Testis (tissue), 3 donors: ENCODE results near the gene ANKRD45. TPM values are rescaled to one million over a fixed set of nuclear protein-coding genes. Genes with fewer than 3 reads are reported as not detected.

Source experiments
- DNase-seq: peaks from one replicate; pipeline ENCODE4 v3.0.0-alpha.2; 2019
- H3K27ac ChIP-seq, 2 donors: fragments of 200-600 bp; sonication (generic); one replicate each; pipeline ENCODE4 v1.5.1; 2019
- H3K27me3 ChIP-seq: fragments of 200-600 bp; sonication (generic); one replicate; pipeline ENCODE4 v1.5.1; 2019
- H3K36me3 ChIP-seq: fragments of 200-600 bp; sonication (generic); one replicate; pipeline ENCODE4 v1.5.1; 2017; ENCODE audit warnings: low read depth; ENCODE audit errors: missing control alignments
- H3K4me1 ChIP-seq: fragments of 200-600 bp; sonication (generic); one replicate; pipeline ENCODE4 v1.5.1; 2019
- H3K4me3 ChIP-seq, 2 donors: fragments of 200-600 bp; sonication (generic); one replicate each; pipeline ENCODE4 v1.5.1; 2017 to 2019
- H3K9me3 ChIP-seq: fragments of 200-600 bp; sonication (generic); one replicate; pipeline ENCODE4 v1.5.1; 2017
- POLR2A ChIP-seq: fragments of 450-650 bp; IDR thresholded peaks from one replicate; pipeline ENCODE4 v1.6.1; 2017; ENCODE audit warnings: antibody characterized with exemption, mild to moderate bottlenecking, moderate library complexity
- WGBS, 2 donors: methylation state at CpG; one replicate each; pipeline ENCODE4 v1.1.5; 2018; 5-methylcytosine and 5-hydroxymethylcytosine counted together
- intact Hi-C: fragments of 100-400 bp; cut with DNase I; formaldehyde crosslinking; loops from one replicate; pipeline ENCODE4 v1.15.1; 2023; ENCODE audit warnings: low total_unique reads
- polyA plus RNA-seq: library from polyadenylated mRNA; stranded (reverse); fragments of 350-450 nt; fragmentation: Illumina TruSeq; extraction: RNeasy Lipid Tissue Mini Kit (QIAGEN cat#74804); gene quantifications from one replicate; pipeline ENCODE4 v1.2.3, GENCODE V29; 2014; ENCODE audit warnings: low read depth, low replicate concordance; ENCODE audit not compliant: insufficient read depth
- total RNA-seq, 2 donors: library from RNA; depleted of rRNA; stranded (reverse); fragments of >200 nt; gene quantifications; one replicate each; pipeline ENCODE4 v1.2.3, GENCODE V29; 2016
- TF ChIP-seq, protein P1 (sequence below), 3 experiments: fragments of 450-650 bp in 2 of 3; fragments of 200-600 bp in 1 of 3; sonication (generic) in 1 of 3; IDR thresholded peaks; one replicate each; pipeline ENCODE4 v1.5.1; 2016 to 2019; ENCODE audit warnings: antibody characterized with exemption in 3 of 3, mild to moderate bottlenecking in 2 of 3, moderate library complexity in 1 of 3

The ANKRD45 gene
- total and polyA plus RNA-seq, 3 donors from 2014 or later: 6.7 to 37.9 (median 8.4) TPM

GRCh38 chr1:173561263-173561662 lies 108.4 kb downstream of the ANKRD45 start:
- H3K9me3 ChIP-seq: no peaks in the 10 kb centered on the region
- no peak overlapping the region for H3K27ac ChIP-seq
- no peaks in the 10 kb centered on the region for H3K4me1 ChIP-seq
- intact Hi-C loops: no loop called here
- H3K36me3 ChIP-seq: no peaks in the 10 kb centered on the region
- no peak overlapping the region for H3K4me3 ChIP-seq
- WGBS, 2 donors: 81 to 85% methylated on average over 1 of the region's 1 CpG
- DNase-seq: no peak
- TF ChIP-seq, protein P1, sequence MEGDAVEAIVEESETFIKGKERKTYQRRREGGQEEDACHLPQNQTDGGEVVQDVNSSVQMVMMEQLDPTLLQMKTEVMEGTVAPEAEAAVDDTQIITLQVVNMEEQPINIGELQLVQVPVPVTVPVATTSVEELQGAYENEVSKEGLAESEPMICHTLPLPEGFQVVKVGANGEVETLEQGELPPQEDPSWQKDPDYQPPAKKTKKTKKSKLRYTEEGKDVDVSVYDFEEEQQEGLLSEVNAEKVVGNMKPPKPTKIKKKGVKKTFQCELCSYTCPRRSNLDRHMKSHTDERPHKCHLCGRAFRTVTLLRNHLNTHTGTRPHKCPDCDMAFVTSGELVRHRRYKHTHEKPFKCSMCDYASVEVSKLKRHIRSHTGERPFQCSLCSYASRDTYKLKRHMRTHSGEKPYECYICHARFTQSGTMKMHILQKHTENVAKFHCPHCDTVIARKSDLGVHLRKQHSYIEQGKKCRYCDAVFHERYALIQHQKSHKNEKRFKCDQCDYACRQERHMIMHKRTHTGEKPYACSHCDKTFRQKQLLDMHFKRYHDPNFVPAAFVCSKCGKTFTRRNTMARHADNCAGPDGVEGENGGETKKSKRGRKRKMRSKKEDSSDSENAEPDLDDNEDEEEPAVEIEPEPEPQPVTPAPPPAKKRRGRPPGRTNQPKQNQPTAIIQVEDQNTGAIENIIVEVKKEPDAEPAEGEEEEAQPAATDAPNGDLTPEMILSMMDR (IDR thresholded peaks at IDR 0.05): no peak
- TF ChIP-seq POLR2A: no peak
- no peaks in the 10 kb centered on the region for H3K27me3 ChIP-seq

GRCh38 chr1:173560285-173560880 lies 109.3 kb downstream of the ANKRD45 start:
- no peaks in the 10 kb centered on the region for H3K27me3 ChIP-seq
- no peaks in the 10 kb centered on the region for H3K4me1 ChIP-seq
- H3K36me3 ChIP-seq: no peaks in the 10 kb centered on the region
- WGBS, 2 donors: 93 to 94% methylated on average over 3 of the region's 3 CpGs
- no peak overlapping the region for H3K4me3 ChIP-seq
- no peak for TF ChIP-seq POLR2A
- no peak overlapping the region for H3K27ac ChIP-seq
- intact Hi-C loops: no loop called here
- no peaks in the 10 kb centered on the region for H3K9me3 ChIP-seq
- DNase-seq: no peak

Other genes starting within 250 kb of the ANKRD45 start
- 100 to 1,000 TPM; 376 to 458 TPM for gene PRDX6, start 192.5 kb downstream of the ANKRD45 start, total RNA-seq
- 385 TPM for gene PRDX6, start 192.5 kb downstream of the ANKRD45 start, polyA plus RNA-seq
- 10 to 100 TPM; 15.8 to 15.9 TPM for gene SLC9C2, start 66.8 kb downstream of the ANKRD45 start, total RNA-seq
- gene SLC9C2, start 66.8 kb downstream of the ANKRD45 start, polyA plus RNA-seq: 17.1 TPM
- gene TEX50, start 34.5 kb downstream of the ANKRD45 start, total RNA-seq: 10 to 100 TPM in 1 of 2 donors, 1 to 10 TPM in 1; 7.6 to 22.4 TPM
- 15.7 TPM for gene TEX50, start 34.5 kb downstream of the ANKRD45 start, polyA plus RNA-seq
- gene KLHL20, start 45.1 kb upstream of the ANKRD45 start, total RNA-seq: 10 to 100 TPM; 30.6 to 46.1 TPM
- gene KLHL20, start 45.1 kb upstream of the ANKRD45 start, polyA plus RNA-seq: 35.2 TPM
- gene DARS2, start 154.8 kb upstream of the ANKRD45 start, total RNA-seq: 10 to 100 TPM; 16.8 to 21.4 TPM
- 12.7 TPM for gene DARS2, start 154.8 kb upstream of the ANKRD45 start, polyA plus RNA-seq
- 10 to 100 TPM; 13.2 to 20.5 TPM for gene CENPL, start 155.0 kb upstream of the ANKRD45 start, total RNA-seq
- 26.5 TPM for gene CENPL, start 155.0 kb upstream of the ANKRD45 start, polyA plus RNA-seq
- gene GAS5, start 198.1 kb upstream of the ANKRD45 start, total RNA-seq: 100 to 1,000 TPM; 101 to 158 TPM
- 130 TPM for gene GAS5, start 198.1 kb upstream of the ANKRD45 start, polyA plus RNA-seq
- 10 to 100 TPM; 21.2 to 28.7 TPM for gene ZBTB37, start 198.5 kb upstream of the ANKRD45 start, total RNA-seq
- gene ZBTB37, start 198.5 kb upstream of the ANKRD45 start, polyA plus RNA-seq: 22.6 TPM
- under 1 TPM; 0.24 to 0.93 TPM for gene SERPINC1, start 247.5 kb upstream of the ANKRD45 start, total RNA-seq
- 0.75 TPM for gene SERPINC1, start 247.5 kb upstream of the ANKRD45 start, polyA plus RNA-seq